A549 (cell line): ENCODE data around the gene UQCR11.

Source experiments
- POLR2A ChIP-seq: IDR thresholded peaks from 2 replicates; pipeline ENCODE4 v1.6.1; 2012; ENCODE audit warnings: mild to moderate bottlenecking, low read length
- SMC3 ChIP-seq: fragments of >200 bp; sonication (Bioruptor Twin); formaldehyde crosslinking; IDR thresholded peaks from 3 replicates; pipeline ENCODE4 v1.6.1; 2018; ENCODE audit warnings: inconsistent platforms
- TF ChIP-seq, protein P1 (sequence below): fragments of >200 bp; sonication (Bioruptor Twin); formaldehyde crosslinking; IDR thresholded peaks from 3 replicates; pipeline ENCODE4 v1.5.1; 2016
- TF ChIP-seq, protein P2 (sequence below): fragments of 200-600 bp; sonication (generic); IDR thresholded peaks from 2 replicates; pipeline ENCODE4 v1.6.1; 2016; ENCODE audit warnings: antibody characterized with exemption, mild to moderate bottlenecking, moderate library complexity

DNA sequence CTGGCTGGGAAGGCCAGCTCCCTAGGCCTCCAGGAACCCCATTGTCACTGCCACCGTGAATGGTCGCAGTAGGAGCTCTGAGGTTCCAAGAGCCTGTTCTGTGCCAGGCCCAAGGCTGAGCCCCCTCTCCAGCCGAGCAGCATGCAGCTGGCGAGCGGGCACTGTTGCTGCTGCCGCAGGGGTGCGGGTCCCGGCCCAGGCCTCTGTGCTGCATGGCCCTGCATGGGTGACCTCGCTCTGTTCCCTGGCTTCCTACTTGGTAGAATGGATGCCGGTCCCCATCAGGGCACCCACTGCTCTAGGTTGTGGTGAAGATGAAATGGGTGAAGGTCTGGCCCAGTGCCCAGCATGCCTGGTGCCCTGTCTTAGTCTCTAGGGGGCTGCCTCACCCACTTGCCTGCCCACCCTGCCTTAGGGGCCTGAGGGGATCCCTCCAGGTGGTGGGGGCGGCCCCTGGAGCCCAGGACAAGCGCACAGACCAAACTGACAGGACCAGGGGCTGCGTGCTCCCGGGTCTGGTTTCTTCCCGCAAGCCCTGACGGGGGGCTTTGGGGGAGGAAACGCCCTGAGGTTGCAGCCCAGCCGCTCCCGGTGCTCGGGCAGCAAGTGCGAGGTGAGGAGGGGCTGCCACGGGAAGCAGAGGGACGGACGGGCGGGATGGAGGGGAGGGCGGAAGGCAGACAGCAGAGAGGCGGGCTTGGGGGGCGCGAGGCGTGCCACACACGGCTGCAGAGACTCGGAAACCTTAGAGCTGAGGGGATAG is 8.7 kb upstream of the UQCR11 start:
- TF ChIP-seq, protein P1, sequence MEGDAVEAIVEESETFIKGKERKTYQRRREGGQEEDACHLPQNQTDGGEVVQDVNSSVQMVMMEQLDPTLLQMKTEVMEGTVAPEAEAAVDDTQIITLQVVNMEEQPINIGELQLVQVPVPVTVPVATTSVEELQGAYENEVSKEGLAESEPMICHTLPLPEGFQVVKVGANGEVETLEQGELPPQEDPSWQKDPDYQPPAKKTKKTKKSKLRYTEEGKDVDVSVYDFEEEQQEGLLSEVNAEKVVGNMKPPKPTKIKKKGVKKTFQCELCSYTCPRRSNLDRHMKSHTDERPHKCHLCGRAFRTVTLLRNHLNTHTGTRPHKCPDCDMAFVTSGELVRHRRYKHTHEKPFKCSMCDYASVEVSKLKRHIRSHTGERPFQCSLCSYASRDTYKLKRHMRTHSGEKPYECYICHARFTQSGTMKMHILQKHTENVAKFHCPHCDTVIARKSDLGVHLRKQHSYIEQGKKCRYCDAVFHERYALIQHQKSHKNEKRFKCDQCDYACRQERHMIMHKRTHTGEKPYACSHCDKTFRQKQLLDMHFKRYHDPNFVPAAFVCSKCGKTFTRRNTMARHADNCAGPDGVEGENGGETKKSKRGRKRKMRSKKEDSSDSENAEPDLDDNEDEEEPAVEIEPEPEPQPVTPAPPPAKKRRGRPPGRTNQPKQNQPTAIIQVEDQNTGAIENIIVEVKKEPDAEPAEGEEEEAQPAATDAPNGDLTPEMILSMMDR = no peak
- TF ChIP-seq POLR2A = no peak
- TF ChIP-seq, protein P2, sequence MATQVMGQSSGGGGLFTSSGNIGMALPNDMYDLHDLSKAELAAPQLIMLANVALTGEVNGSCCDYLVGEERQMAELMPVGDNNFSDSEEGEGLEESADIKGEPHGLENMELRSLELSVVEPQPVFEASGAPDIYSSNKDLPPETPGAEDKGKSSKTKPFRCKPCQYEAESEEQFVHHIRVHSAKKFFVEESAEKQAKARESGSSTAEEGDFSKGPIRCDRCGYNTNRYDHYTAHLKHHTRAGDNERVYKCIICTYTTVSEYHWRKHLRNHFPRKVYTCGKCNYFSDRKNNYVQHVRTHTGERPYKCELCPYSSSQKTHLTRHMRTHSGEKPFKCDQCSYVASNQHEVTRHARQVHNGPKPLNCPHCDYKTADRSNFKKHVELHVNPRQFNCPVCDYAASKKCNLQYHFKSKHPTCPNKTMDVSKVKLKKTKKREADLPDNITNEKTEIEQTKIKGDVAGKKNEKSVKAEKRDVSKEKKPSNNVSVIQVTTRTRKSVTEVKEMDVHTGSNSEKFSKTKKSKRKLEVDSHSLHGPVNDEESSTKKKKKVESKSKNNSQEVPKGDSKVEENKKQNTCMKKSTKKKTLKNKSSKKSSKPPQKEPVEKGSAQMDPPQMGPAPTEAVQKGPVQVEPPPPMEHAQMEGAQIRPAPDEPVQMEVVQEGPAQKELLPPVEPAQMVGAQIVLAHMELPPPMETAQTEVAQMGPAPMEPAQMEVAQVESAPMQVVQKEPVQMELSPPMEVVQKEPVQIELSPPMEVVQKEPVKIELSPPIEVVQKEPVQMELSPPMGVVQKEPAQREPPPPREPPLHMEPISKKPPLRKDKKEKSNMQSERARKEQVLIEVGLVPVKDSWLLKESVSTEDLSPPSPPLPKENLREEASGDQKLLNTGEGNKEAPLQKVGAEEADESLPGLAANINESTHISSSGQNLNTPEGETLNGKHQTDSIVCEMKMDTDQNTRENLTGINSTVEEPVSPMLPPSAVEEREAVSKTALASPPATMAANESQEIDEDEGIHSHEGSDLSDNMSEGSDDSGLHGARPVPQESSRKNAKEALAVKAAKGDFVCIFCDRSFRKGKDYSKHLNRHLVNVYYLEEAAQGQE = no peak
- no peak for TF ChIP-seq SMC3
